IMR-90 (cell line): ENCODE results near the gene DNM3.

Source experiments
- CHD1 ChIP-seq: IDR thresholded peaks from 2 replicates; pipeline ENCODE4 v1.6.1; 2012; ENCODE audit warnings: low read depth, low read length, improper control_type of control experiment
- MXI1 ChIP-seq: IDR thresholded peaks from 2 replicates; pipeline ENCODE4 v1.6.1; 2012; ENCODE audit warnings: low read depth, mild to moderate bottlenecking, low read length, moderate library complexity, borderline replicate concordance
- POLR2A ChIP-seq: IDR thresholded peaks from 2 replicates; pipeline ENCODE4 v1.6.1; 2012; ENCODE audit warnings: mild to moderate bottlenecking, low read depth, low read length
- RAD21 ChIP-seq: IDR thresholded peaks from 2 replicates; pipeline ENCODE4 v1.6.1; 2012; ENCODE audit warnings: low read length, improper control_type of control experiment
- RCOR1 ChIP-seq: IDR thresholded peaks from 2 replicates; pipeline ENCODE4 v1.6.1; 2012; ENCODE audit warnings: mild to moderate bottlenecking, low read length, improper control_type of control experiment; ENCODE audit not compliant: insufficient replicate concordance
- TF ChIP-seq, protein P1 (sequence below): conservative IDR thresholded peaks from 2 replicates; pipeline ENCODE4 v1.5.1; 2012; ENCODE audit warnings: mild to moderate bottlenecking, low read depth, low read length, improper control_type of control experiment

DNA sequence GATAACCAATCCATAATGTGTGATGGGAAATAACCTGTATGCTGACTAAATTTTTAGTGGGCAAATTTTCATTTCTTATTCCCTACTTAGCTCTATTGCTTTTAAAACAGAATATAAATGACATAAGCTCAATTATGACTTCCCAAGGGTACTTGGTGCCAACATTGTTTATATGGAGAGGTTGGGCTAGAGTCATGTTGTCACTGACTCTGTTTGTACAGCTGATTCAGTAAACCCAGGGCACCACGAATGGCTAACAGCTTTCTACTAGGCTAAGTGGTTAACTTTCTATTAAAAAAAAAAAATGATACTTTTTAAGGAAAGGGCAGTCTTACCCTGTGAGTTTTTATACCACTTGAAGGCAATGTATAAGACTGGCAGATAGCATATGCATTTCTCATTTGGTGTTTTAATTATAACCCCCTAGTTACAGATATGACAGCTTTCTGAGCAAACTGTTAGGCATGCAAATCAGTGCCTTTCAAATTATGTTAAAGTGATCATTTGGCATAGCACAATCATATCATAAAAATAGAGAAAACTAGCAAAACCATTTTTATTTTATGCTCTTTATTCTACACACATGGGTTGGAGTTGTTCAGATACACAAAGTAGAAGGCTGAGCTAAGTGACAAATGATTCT is 147.1 kb downstream of the DNM3 start:
- TF ChIP-seq POLR2A, result no peak
- TF ChIP-seq, protein P1, sequence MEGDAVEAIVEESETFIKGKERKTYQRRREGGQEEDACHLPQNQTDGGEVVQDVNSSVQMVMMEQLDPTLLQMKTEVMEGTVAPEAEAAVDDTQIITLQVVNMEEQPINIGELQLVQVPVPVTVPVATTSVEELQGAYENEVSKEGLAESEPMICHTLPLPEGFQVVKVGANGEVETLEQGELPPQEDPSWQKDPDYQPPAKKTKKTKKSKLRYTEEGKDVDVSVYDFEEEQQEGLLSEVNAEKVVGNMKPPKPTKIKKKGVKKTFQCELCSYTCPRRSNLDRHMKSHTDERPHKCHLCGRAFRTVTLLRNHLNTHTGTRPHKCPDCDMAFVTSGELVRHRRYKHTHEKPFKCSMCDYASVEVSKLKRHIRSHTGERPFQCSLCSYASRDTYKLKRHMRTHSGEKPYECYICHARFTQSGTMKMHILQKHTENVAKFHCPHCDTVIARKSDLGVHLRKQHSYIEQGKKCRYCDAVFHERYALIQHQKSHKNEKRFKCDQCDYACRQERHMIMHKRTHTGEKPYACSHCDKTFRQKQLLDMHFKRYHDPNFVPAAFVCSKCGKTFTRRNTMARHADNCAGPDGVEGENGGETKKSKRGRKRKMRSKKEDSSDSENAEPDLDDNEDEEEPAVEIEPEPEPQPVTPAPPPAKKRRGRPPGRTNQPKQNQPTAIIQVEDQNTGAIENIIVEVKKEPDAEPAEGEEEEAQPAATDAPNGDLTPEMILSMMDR, result no peak
- no peak for TF ChIP-seq CHD1
- no peak for TF ChIP-seq MXI1
- TF ChIP-seq RCOR1, result no peak
- no peak for TF ChIP-seq RAD21
